Mesenchymal stem cell (in vitro differentiated cells and primary cell): ENCODE measurements around the gene MAP7D3.
A peak's percentile ranks its signal among the peaks of the same experiment; 100 is the strongest.

ENCODE experiments used
- DNase-seq: peaks from one replicate; pipeline ENCODE4 v3.0.0-alpha.2; 2013
- H2AFZ ChIP-seq: one replicate; pipeline ENCODE4 v1.6.1; 2013; ENCODE audit warnings: low read depth, mild to moderate bottlenecking, control low read depth, inconsistent platforms, low read length, moderate library complexity
- H2AK5ac ChIP-seq: 2 replicates; pipeline ENCODE4 v1.6.1; 2013; ENCODE audit warnings: low read length, moderate library complexity, mild to moderate bottlenecking, inconsistent platforms; ENCODE audit not compliant: severe bottlenecking
- H2BK120ac ChIP-seq: one replicate; pipeline ENCODE4 v1.6.1; 2013; ENCODE audit warnings: low read depth, mild to moderate bottlenecking, inconsistent platforms, low read length, moderate library complexity
- H2BK12ac ChIP-seq, 2 experiments: one replicate each; pipeline ENCODE4 v1.6.1; 2013; ENCODE audit warnings: inconsistent platforms in 2 of 2, low read length in 2 of 2, mild to moderate bottlenecking in 2 of 2, moderate library complexity in 2 of 2, control low read depth in 1 of 2
- H2BK15ac ChIP-seq: one replicate; pipeline ENCODE4 v1.6.1; 2013; ENCODE audit warnings: mild to moderate bottlenecking, low read depth, inconsistent platforms; ENCODE audit not compliant: poor library complexity, severe bottlenecking
- H2BK5ac ChIP-seq: 2 replicates; pipeline ENCODE4 v1.6.1; 2013; ENCODE audit warnings: low read depth, mild to moderate bottlenecking, low read length, control low read depth, inconsistent platforms; ENCODE audit not compliant: poor library complexity, severe bottlenecking
- H3K14ac ChIP-seq, 2 experiments: one replicate each; pipeline ENCODE4 v1.6.1; 2013; ENCODE audit warnings: inconsistent platforms in 2 of 2, low read length in 2 of 2, control low read depth in 1 of 2, mild to moderate bottlenecking in 1 of 2, moderate library complexity in 1 of 2
- H3K18ac ChIP-seq, 2 experiments: one replicate each; pipeline ENCODE4 v1.6.1; 2013; ENCODE audit warnings: inconsistent platforms in 2 of 2, low read length in 2 of 2, control low read depth in 1 of 2, low read depth in 1 of 2, mild to moderate bottlenecking in 1 of 2
- H3K23ac ChIP-seq, 2 experiments: one replicate each; pipeline ENCODE4 v1.6.1; 2013; ENCODE audit warnings: inconsistent platforms in 2 of 2, low read length in 2 of 2, mild to moderate bottlenecking in 2 of 2, moderate library complexity in 2 of 2, control low read depth in 1 of 2
- H3K27ac ChIP-seq: 2 replicates; pipeline ENCODE4 v1.5.1; 2013; ENCODE audit warnings: mild to moderate bottlenecking, moderate library complexity, low read length, control low read depth, inconsistent platforms; ENCODE audit not compliant: poor library complexity, severe bottlenecking
- H3K27me3 ChIP-seq, 2 experiments: 2 replicates each; pipeline versions ENCODE4 v1.6.1 to v1.7.0; 2013; ENCODE audit warnings: low read length in 2 of 2, mild to moderate bottlenecking in 2 of 2, moderate library complexity in 2 of 2, control low read depth in 1 of 2, inconsistent platforms in 1 of 2; ENCODE audit not compliant: control insufficient read depth in 1 of 2, insufficient read depth in 1 of 2
- H3K36me3 ChIP-seq, 2 experiments: 2 replicates each; pipeline versions ENCODE4 v1.6.1 to v1.7.0; 2013; ENCODE audit warnings: low read length in 2 of 2, control low read depth in 1 of 2, inconsistent platforms in 1 of 2, low read depth in 1 of 2, mild to moderate bottlenecking in 1 of 2; ENCODE audit not compliant: insufficient read depth in 2 of 2, control insufficient read depth in 1 of 2
- H3K4ac ChIP-seq, 2 experiments: one replicate each; pipeline ENCODE4 v1.6.1; 2013; ENCODE audit warnings: inconsistent platforms in 2 of 2, low read length in 2 of 2, mild to moderate bottlenecking in 2 of 2, moderate library complexity in 2 of 2, control low read depth in 1 of 2, low read depth in 1 of 2
- H3K4me1 ChIP-seq: 2 replicates; pipeline ENCODE4 v1.6.1; 2013; ENCODE audit warnings: low read depth, low read length, control low read depth; ENCODE audit not compliant: control insufficient read depth, insufficient read depth
- H3K4me2 ChIP-seq: 2 replicates; pipeline ENCODE4 v1.6.1; 2013; ENCODE audit warnings: low read length, mild to moderate bottlenecking, inconsistent platforms; ENCODE audit not compliant: poor library complexity, severe bottlenecking
- H3K4me3 ChIP-seq, 2 experiments: 2 replicates each; pipeline versions ENCODE4 v1.5.1 to v1.7.0; 2013; ENCODE audit warnings: low read length in 2 of 2, mild to moderate bottlenecking in 2 of 2, control low read depth in 1 of 2, low read depth in 1 of 2; ENCODE audit not compliant: insufficient read depth in 1 of 2
- H3K79me1 ChIP-seq: replicated peaks from 2 replicates; pipeline ENCODE4 v1.6.1; 2013; ENCODE audit warnings: mild to moderate bottlenecking, control low read depth, low read length, inconsistent platforms; ENCODE audit not compliant: poor library complexity, severe bottlenecking
- H3K9ac ChIP-seq: 2 replicates; pipeline ENCODE4 v1.7.0; 2013; ENCODE audit warnings: mild to moderate bottlenecking, low read length, moderate library complexity
- H3K9me3 ChIP-seq: 2 replicates; pipeline ENCODE4 v1.7.0; 2013; ENCODE audit warnings: mild to moderate bottlenecking, low read length; ENCODE audit not compliant: control insufficient read depth
- H4K8ac ChIP-seq: one replicate; pipeline ENCODE4 v1.6.1; 2013; ENCODE audit warnings: inconsistent platforms, mild to moderate bottlenecking, low read length, moderate library complexity
- H4K91ac ChIP-seq: one replicate; pipeline ENCODE4 v1.6.1; 2013; ENCODE audit warnings: mild to moderate bottlenecking, low read length, inconsistent platforms
- WGBS: methylation state at CpG from one replicate; pipeline ENCODE4 v1.1.7; 2013; ENCODE audit warnings: mixed read lengths; 5-methylcytosine and 5-hydroxymethylcytosine counted together

MAP7D3 gene

GRCh38 chrX:136261321-136261720 lies 10.1 kb upstream of the MAP7D3 start:
- Histone ChIP-seq H3K4me2 (no peak overlapping the region), H3K79me1 (no peaks in the 10 kb centered on the region), H3K14ac (no peak overlapping the region), H3K18ac (no peak overlapping the region), H3K27ac (peak overlapping the region; percentile 76), H3K9ac (no peak overlapping the region), H3K9me3 (no peaks in the 10 kb centered on the region), H2BK15ac (no peak overlapping the region), H2AFZ (no peak overlapping the region), H3K36me3 (no peaks in the 10 kb centered on the region), H2BK5ac (no peak overlapping the region), H3K4ac (peak overlapping the region in 1 of 2 experiments; percentile 75), H4K8ac (no peak overlapping the region), H3K4me3 (no peak overlapping the region), H2AK5ac (no peak overlapping the region), H2BK12ac (peak overlapping the region in 1 of 2 experiments; percentile 66), H2BK120ac (no peak overlapping the region), H3K27me3 (peaks cover 0 to 8% of the 10 kb centered on the region in 2 experiments), H3K23ac (no peak overlapping the region), H4K91ac (no peak overlapping the region), H3K4me1 (peaks cover 1% of the 10 kb centered on the region)
- 38% methylated on average over 5 of the region's 7 CpGs for WGBS
- peak; percentile 19 for DNase-seq

- Histone ChIP-seq H3K4ac (no peak overlapping the region), H2BK15ac (no peak overlapping the region), H3K18ac (no peak overlapping the region), H2BK5ac (no peak overlapping the region), H4K91ac (no peak overlapping the region), H3K4me1 (no peaks in the 10 kb centered on the region), H2AK5ac (no peak overlapping the region), H2BK12ac (no peak overlapping the region), H3K14ac (no peak overlapping the region), H3K4me3 (no peak overlapping the region), H3K27me3 (peaks cover 0 to 8% of the 10 kb centered on the region in 2 experiments), H3K79me1 (no peaks in the 10 kb centered on the region), H3K27ac (peak overlapping the region; percentile 79), H2AFZ (no peak overlapping the region), H3K9me3 (no peaks in the 10 kb centered on the region), H4K8ac (no peak overlapping the region), H3K9ac (no peak overlapping the region), H3K36me3 (no peaks in the 10 kb centered on the region), H2BK120ac (no peak overlapping the region), H3K4me2 (no peak overlapping the region), H3K23ac (no peak overlapping the region)
- DNase-seq = peak; percentile 72
Observed at GRCh38 chrX:136260776-136261175, 9.6 kb upstream of the MAP7D3 start.

DNA sequence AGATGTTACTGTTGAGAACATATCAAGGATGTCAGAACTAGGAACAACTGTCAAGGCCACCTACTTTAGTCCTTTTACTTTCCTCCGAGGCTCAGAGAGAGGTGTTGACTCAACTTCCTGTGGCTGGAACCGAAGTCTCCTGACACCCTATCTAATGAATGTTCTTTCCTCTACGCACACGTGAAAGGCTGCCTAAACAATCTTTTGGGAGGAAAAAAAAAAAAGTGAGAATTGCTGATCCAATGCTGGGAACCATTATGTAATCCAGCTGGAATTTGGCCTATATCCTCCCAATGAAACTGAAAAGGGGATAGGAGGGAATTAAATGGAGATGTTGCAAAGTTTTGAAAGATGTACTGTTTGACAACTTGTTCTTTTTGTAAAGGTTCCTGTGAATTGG lies 8.3 kb upstream of the MAP7D3 start:
- Histone ChIP-seq H4K91ac (no peak overlapping the region), H3K14ac (no peak overlapping the region), H2AFZ (no peak overlapping the region), H2BK5ac (no peak overlapping the region), H3K4me3 (no peak overlapping the region), H3K4me1 (no peaks in the 10 kb centered on the region), H3K18ac (no peak overlapping the region), H2AK5ac (no peak overlapping the region), H3K4me2 (no peak overlapping the region), H3K9ac (no peak overlapping the region), H3K27ac (peak overlapping the region; percentile 79), H4K8ac (no peak overlapping the region), H3K27me3 (peaks cover 0 to 12% of the 10 kb centered on the region in 2 experiments), H3K36me3 (no peaks in the 10 kb centered on the region), H2BK12ac (no peak overlapping the region), H3K9me3 (no peaks in the 10 kb centered on the region), H3K4ac (no peak overlapping the region), H3K79me1 (no peaks in the 10 kb centered on the region), H2BK15ac (no peak overlapping the region), H2BK120ac (no peak overlapping the region), H3K23ac (no peak overlapping the region)
- WGBS = 0% methylated on average over 3 of the region's 4 CpGs
- peak; percentile 74 for DNase-seq

GRCh38 chrX:136258951-136259350 lies 7.8 kb upstream of the MAP7D3 start:
- H3K18ac ChIP-seq = no peak overlapping the region
- H2BK120ac ChIP-seq = no peak overlapping the region
- peaks cover 0 to 12% of the 10 kb centered on the region in 2 experiments for H3K27me3 ChIP-seq
- no peak overlapping the region for H2BK15ac ChIP-seq
- H3K36me3 ChIP-seq = no peaks in the 10 kb centered on the region
- H3K4me1 ChIP-seq = no peaks in the 10 kb centered on the region
- 47% methylated on average over 1 of the region's 1 CpG for WGBS
- no peak overlapping the region for H2BK12ac ChIP-seq
- no peak overlapping the region for H3K9ac ChIP-seq
- no peak overlapping the region for H4K91ac ChIP-seq
- H3K14ac ChIP-seq = no peak overlapping the region
- no peak overlapping the region for H4K8ac ChIP-seq
- H3K79me1 ChIP-seq = no peaks in the 10 kb centered on the region
- no peak for DNase-seq
- H3K9me3 ChIP-seq = no peaks in the 10 kb centered on the region
- peak overlapping the region; percentile 72 for H3K27ac ChIP-seq
- H2BK5ac ChIP-seq = no peak overlapping the region
- H3K4me3 ChIP-seq = no peak overlapping the region
- no peak overlapping the region for H3K4me2 ChIP-seq
- no peak overlapping the region for H3K4ac ChIP-seq
- peak overlapping the region; percentile 35 for H2AK5ac ChIP-seq
- H3K23ac ChIP-seq = no peak overlapping the region
- no peak overlapping the region for H2AFZ ChIP-seq
